Epidermal melanocyte (primary cell): ENCODE data around the gene SRRM4.
A peak's percentile ranks its signal among the peaks of the same experiment; 100 is the strongest.

Experiments
- DNase-seq: peaks from one replicate; pipeline ENCODE4 v3.0.0; 2011; ENCODE audit warnings: low spot score; ENCODE audit not compliant: insufficient read length

SRRM4 gene

GRCh38 chr12:119159844-119160243 lies 178.5 kb downstream of the SRRM4 start:
- DNase-seq, result no peak

- DNase-seq, result no peak
These were observed 186.6 kb downstream of the SRRM4 start for GRCh38 chr12:119167902-119168301.

GRCh38 chr12:119168721-119169120 lies 187.4 kb downstream of the SRRM4 start:
- no peak for DNase-seq

GRCh38 chr12:119169150-119169549 lies 187.8 kb downstream of the SRRM4 start:
- DNase-seq, result no peak

- DNase-seq, result no peak
These were observed 189.9 kb downstream of the SRRM4 start for GRCh38 chr12:119171291-119171690.

- DNase-seq, result no peak
These were observed 190.5 kb downstream of the SRRM4 start for GRCh38 chr12:119171691-119172425.

- DNase-seq, result no peak
These were observed 193.7 kb downstream of the SRRM4 start for GRCh38 chr12:119175081-119175480.

GRCh38 chr12:119176267-119177055 lies 195.1 kb downstream of the SRRM4 start:
- no peak for DNase-seq

GRCh38 chr12:119177056-119177325 lies 195.7 kb downstream of the SRRM4 start:
- DNase-seq, result no peak

- no peak for DNase-seq
These were observed 196.5 kb downstream of the SRRM4 start for GRCh38 chr12:119177724-119178380.

GRCh38 chr12:119178544-119179334 lies 197.4 kb downstream of the SRRM4 start, which contains the start of gene HSPB8:
HSPB8 (plus strand) TSS chr12:119178931; CDS start chr12:119179313, 382 bp downstream.
- DNase-seq, result peak; percentile 54

GRCh38 chr12:119179335-119180021 lies 198.1 kb downstream of the SRRM4 start:
- DNase-seq, result no peak

- DNase-seq, result no peak
These were observed 199.2 kb downstream of the SRRM4 start for GRCh38 chr12:119180380-119181040.

GRCh38 chr12:119181202-119181601 lies 199.9 kb downstream of the SRRM4 start:
- no peak for DNase-seq

- DNase-seq, result no peak
These were observed 200.6 kb downstream of the SRRM4 start for GRCh38 chr12:119181944-119182343.

GRCh38 chr12:119182701-119183493 lies 201.6 kb downstream of the SRRM4 start:
- DNase-seq, result peak; percentile 45

GRCh38 chr12:119183942-119184695 lies 202.8 kb downstream of the SRRM4 start:
- DNase-seq, result no peak

GRCh38 chr12:119195256-119195655 lies 213.9 kb downstream of the SRRM4 start:
- no peak for DNase-seq

GRCh38 chr12:119198440-119198839 lies 217.1 kb downstream of the SRRM4 start:
- DNase-seq, result no peak
